ENCODE data around the gene RHOH.

Gene RHOH

DNA sequence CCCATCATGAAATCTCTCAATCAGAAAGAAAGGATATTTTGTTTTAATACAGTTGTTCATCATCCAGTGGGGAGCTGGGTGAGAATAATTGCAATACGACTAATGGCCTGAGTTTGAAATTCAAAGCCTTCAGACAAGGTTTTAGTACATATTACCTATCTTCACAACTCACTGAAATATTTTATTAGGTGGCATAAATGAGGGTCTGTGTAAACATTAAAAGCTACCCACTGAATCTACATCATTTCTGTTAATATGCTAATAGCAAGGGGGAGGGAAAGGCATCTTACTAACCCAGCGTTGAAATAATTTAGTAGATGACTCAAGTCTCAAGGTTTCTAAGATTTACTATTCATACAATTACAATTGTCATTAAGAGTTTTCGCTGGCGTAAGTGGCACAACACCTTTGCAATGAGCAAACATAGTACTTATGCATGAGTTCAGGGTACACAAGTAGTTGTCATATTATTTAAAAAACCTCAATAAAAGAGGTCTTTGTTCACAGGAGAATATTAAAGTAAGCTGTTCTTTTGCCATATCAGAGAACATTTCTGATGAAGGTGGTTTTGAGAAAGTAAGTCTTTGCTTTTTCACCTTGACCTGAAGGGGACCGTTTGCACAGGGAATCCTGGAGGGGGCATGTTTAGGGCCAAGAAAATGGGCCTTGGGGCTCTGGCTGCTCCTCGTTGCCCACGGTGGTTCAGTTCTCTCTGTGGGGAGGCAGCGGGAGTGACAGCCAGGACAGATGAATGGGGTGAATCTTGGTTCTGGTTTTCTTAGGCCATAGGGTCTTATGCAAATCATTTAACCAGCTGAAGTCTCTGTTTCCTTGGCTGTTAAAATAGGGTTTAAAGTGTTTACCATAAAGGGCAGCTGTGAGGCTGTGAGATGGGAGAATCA, 4.5 kb upstream of the RHOH start:
- in situ Hi-C loops (cut with HindIII; ENCODE audit: low sequenced_read_pairs): no loop called here
- DNase-seq (ENCODE audit: low read depth): no peak
- no peak overlapping the region for H3K4me3 ChIP-seq (ENCODE audit: low read depth, low read length)
- TF ChIP-seq, protein P1, sequence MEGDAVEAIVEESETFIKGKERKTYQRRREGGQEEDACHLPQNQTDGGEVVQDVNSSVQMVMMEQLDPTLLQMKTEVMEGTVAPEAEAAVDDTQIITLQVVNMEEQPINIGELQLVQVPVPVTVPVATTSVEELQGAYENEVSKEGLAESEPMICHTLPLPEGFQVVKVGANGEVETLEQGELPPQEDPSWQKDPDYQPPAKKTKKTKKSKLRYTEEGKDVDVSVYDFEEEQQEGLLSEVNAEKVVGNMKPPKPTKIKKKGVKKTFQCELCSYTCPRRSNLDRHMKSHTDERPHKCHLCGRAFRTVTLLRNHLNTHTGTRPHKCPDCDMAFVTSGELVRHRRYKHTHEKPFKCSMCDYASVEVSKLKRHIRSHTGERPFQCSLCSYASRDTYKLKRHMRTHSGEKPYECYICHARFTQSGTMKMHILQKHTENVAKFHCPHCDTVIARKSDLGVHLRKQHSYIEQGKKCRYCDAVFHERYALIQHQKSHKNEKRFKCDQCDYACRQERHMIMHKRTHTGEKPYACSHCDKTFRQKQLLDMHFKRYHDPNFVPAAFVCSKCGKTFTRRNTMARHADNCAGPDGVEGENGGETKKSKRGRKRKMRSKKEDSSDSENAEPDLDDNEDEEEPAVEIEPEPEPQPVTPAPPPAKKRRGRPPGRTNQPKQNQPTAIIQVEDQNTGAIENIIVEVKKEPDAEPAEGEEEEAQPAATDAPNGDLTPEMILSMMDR (IDR thresholded peaks at IDR 0.05; ENCODE audit: low read depth, low read length, missing control alignments): no peak

DNA sequence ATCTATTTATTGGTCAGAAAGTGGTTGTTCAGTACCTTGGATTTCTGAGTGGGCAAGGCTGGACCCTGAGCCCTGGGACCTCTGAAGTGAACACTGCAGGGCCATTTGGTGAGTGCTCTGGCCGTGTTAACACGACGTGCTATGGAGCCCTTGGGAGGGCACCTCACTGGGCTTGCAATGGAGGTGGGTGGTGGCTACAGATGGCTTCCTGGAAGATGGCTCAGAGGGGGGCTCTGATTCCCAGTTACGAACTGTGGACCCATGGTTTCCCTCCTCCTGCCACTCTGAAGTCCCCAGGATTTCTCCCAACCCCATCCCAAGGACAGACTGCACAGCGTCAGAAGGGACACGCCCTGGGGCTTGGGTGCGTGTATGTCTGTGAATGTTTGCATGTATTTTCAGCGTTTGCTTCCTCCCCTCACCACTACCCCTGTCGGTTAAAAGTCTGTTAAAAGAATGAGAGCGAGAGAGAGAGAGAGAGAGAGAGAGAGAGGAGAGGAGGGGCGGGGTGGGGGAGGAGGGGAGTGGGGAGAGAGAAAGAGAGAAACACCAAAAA, 3.7 kb upstream of the RHOH start:
- no peak overlapping the region for H3K4me3 ChIP-seq (ENCODE audit: low read depth, low read length)
- in situ Hi-C loops (cut with HindIII; ENCODE audit: low sequenced_read_pairs): no loop called here
- TF ChIP-seq, protein P1 (IDR thresholded peaks at IDR 0.05; ENCODE audit: low read depth, low read length, missing control alignments): no peak
- no peak for DNase-seq (ENCODE audit: low read depth)

DNA sequence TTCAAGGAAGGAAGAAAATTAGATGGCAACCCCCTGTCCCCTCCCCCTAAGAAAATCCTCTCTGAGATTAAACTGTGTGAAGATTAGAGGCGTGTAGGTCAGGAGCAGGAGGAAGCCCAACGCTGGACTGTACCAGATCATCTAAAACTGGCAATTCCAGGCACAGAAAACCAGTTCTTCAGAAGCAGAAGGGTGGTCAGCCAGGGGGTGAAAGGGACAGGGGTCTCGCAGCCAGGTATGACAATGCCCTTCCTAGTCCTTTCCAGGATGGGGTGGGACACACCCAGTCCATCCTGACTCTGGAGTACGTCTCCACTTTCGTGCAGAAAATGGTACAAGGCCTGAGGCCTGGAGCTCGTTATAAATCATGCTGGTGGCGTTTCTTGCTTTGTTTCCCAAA, 3.3 kb upstream of the RHOH start:
- no peak for DNase-seq (ENCODE audit: low read depth)
- no peak overlapping the region for H3K4me3 ChIP-seq (ENCODE audit: low read depth, low read length)

DNA sequence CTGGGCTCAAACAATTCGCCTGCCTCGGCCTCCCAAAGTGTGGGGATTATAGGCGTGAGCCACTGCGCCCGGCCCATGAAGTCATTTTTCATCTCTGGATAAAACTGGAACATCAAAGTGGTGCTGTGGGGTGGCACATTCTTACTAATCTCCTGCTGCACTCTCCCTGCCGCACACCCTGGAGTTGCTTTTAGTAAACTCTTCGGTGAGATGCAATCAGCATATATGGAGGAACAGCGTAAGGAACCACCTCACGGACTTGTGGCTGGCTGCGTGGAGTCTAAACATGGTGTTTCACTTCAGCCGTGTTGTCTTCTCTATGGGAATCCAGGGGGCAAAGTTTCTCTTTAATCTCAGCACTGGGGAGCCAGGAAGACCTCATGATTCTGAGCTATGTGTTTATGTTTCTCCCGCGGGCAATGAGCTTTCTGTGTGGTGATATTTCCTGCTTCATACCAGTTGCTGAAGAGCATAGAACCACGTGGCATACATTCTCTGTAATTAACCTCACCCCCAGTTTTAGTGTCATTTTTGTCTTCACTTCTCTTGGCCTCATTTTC, 2.1 kb upstream of the RHOH start:
- in situ Hi-C loops (cut with HindIII; ENCODE audit: low sequenced_read_pairs): no loop called here
- TF ChIP-seq, protein P1 (IDR thresholded peaks at IDR 0.05; ENCODE audit: low read depth, low read length, missing control alignments): no peak
- no peak overlapping the region for H3K4me3 ChIP-seq (ENCODE audit: low read depth, low read length)
- DNase-seq (ENCODE audit: low read depth): no peak

More for the DNA sequence above, 3.3 kb upstream of the RHOH start:
- TF ChIP-seq, protein P1 (IDR thresholded peaks at IDR 0.05; ENCODE audit: low read depth, low read length, missing control alignments): no peak
- in situ Hi-C loops (cut with HindIII; ENCODE audit: low sequenced_read_pairs): no loop called here

DNA sequence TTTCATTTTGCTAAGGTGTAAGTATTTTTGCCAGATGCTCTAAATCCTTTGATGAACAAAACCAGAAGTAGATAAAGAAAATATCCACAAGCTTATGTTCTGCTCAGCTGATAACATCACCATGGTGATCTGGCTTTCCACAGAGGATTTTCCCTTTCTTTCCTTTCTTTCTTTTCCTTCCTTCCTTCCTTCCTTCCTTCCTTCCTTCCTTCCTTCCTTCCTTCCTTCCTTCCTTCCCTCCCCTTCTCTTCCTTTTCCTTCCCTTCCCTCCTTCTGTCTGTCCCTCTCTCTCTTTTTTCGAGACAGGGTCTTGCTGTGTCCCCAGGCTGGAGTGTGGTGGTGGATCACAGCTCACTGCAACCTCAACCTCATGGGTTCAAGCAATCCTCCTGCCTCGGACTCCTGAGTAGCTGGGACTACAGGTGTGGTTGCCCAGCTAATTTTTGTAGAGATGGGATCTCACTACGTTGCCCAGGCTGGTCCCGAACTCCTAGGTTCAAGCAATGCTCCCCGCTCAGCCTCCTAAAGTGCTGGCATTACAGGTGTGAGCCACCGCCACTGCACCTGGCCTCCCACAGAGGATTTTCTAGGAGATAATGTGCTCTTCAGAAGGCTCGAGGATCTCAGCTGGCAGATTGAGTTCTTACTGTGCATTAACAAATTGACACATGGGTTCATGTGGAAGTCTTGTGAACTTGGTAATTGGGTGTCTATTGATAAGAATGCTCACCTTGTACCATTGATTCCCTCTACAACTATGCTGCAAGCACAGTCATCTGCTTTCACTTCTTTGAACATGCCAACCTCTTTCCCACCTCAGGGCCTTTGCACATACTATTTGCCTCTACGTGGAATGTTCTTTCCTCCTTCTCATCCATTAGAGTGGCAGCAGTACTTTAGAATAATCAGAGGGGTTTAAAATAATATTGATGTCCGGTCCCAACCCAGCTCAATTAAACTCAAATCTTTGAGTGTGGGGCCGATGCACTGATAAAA, 1.4 kb upstream of the RHOH start:
- in situ Hi-C loops (cut with HindIII; ENCODE audit: low sequenced_read_pairs): no loop called here
- DNase-seq (ENCODE audit: low read depth): no peak
- no peak overlapping the region for H3K4me3 ChIP-seq (ENCODE audit: low read depth, low read length)
- TF ChIP-seq, protein P1 (IDR thresholded peaks at IDR 0.05; ENCODE audit: low read depth, low read length, missing control alignments): no peak

DNA sequence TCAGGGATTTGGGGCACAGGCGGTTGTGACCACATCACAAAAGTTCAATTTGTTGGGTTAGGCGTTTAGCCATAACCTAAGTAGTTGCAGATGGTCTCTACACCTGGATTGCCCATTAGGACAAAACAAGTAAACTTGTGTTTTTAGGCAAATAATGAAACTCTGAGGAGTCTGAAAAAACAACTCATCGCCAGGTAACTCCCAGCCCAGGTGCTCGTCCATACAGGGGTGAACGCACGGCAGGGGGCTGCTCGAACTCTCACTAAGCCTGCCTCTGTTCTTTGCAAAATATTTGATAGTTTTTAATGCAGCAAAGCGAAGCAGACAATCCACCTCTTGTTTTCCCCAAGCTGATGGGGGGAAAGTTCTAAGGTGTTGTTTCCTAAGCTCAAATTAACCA, 559 bp upstream of the RHOH start:
- TF ChIP-seq, protein P1 (IDR thresholded peaks at IDR 0.05; ENCODE audit: low read depth, low read length, missing control alignments): no peak
- in situ Hi-C loops (cut with HindIII; ENCODE audit: low sequenced_read_pairs): no loop called here
- no peak for DNase-seq (ENCODE audit: low read depth)
- no peak overlapping the region for H3K4me3 ChIP-seq (ENCODE audit: low read depth, low read length)
